Lung (tissue), 12 donors: ENCODE measurements around the gene TBATA. TPM values are rescaled to one million over a fixed set of nuclear protein-coding genes. Genes with fewer than 3 reads are reported as not detected.
A peak's percentile ranks its signal among the peaks of the same experiment; 100 is the strongest.

ENCODE experiments used
- ATAC-seq: fragments of 200-7000 bp; cut with Tn5 transposase; one replicate; pipeline ENCODE4 v1.9.1; 2020; ENCODE audit warnings: moderate number of reproducible peaks; ENCODE audit not compliant: insufficient read depth, low FRiP score
- DNase-seq, 3 donors: peaks; one replicate each; pipeline ENCODE4 v3.0.0-alpha.2; 2013 to 2017
- H3K27ac ChIP-seq, 2 donors: one replicate each; pipeline ENCODE4 v1.5.1; 2013; ENCODE audit warnings: mild to moderate bottlenecking in 2 of 2, moderate library complexity in 2 of 2, control low read depth in 1 of 2, inconsistent platforms in 1 of 2, low read depth in 1 of 2, low read length in 1 of 2
- H3K27me3 ChIP-seq, 3 donors: one replicate each; pipeline ENCODE4 v1.5.1; 2013; ENCODE audit warnings: low read length in 2 of 3; ENCODE audit not compliant: control insufficient read depth in 3 of 3, insufficient read depth in 3 of 3
- H3K36me3 ChIP-seq, 4 donors: one replicate each; pipeline ENCODE4 v1.5.1; 2013; ENCODE audit warnings: low read length in 4 of 4, mild to moderate bottlenecking in 1 of 4, moderate library complexity in 1 of 4; ENCODE audit not compliant: control insufficient read depth in 4 of 4, insufficient read depth in 4 of 4
- H3K4me1 ChIP-seq, 5 donors: one replicate each; pipeline ENCODE4 v1.5.1; 2013; ENCODE audit warnings: low read length in 5 of 5, mild to moderate bottlenecking in 2 of 5, moderate library complexity in 1 of 5; ENCODE audit not compliant: control insufficient read depth in 5 of 5, insufficient read depth in 5 of 5
- H3K4me3 ChIP-seq: one replicate; pipeline ENCODE4 v1.5.1; 2013; ENCODE audit warnings: mild to moderate bottlenecking, control low read depth, moderate library complexity
- H3K9ac ChIP-seq, 2 donors: one replicate each; pipeline ENCODE4 v1.5.1; 2013; ENCODE audit warnings: low read length in 2 of 2, control low read depth in 1 of 2; ENCODE audit not compliant: insufficient read depth in 1 of 2
- H3K9me3 ChIP-seq, 4 donors: one replicate each; pipeline ENCODE4 v1.5.1; 2013; ENCODE audit warnings: low read length in 3 of 4, mild to moderate bottlenecking in 1 of 4, moderate library complexity in 1 of 4; ENCODE audit not compliant: control insufficient read depth in 4 of 4, insufficient read depth in 3 of 4
- WGBS, 2 donors: extraction: QIAGEN DNeasy Blood & Tissue Kit; methylation state at CpG; one replicate each; pipeline ENCODE4 v1.1.7; 2013; 5-methylcytosine and 5-hydroxymethylcytosine counted together
- polyA plus RNA-seq, 2 donors: library from polyadenylated mRNA; stranded (reverse); fragments of 200-250 nt; gene quantifications; one replicate each; pipeline ENCODE4 v1.2.1, GENCODE V29; 2013
- total RNA-seq, 2 donors: library from RNA; depleted of rRNA in 1 of 2; stranded (reverse); fragments of >200 nt in 1 of 2; gene quantifications; one replicate each; pipeline ENCODE4 v1.2.1, GENCODE V29; 2014 to 2021
- TF ChIP-seq, protein P1 (sequence below): IDR thresholded peaks from 2 replicates; pipeline ENCODE4 v1.5.1; 2012; ENCODE audit warnings: mild to moderate bottlenecking; ENCODE audit errors: control extremely low read depth, extremely low read depth
- donor health status: control.
- donor health status: control.
- donor health status: Bipolar disorder and iron deficiency.
- donor health status: healthy.
- donor health status: DM: yes; HTN: yes; CAD: no.

TBATA gene
- total and polyA plus RNA-seq, 4 donors = not detected

DNA sequence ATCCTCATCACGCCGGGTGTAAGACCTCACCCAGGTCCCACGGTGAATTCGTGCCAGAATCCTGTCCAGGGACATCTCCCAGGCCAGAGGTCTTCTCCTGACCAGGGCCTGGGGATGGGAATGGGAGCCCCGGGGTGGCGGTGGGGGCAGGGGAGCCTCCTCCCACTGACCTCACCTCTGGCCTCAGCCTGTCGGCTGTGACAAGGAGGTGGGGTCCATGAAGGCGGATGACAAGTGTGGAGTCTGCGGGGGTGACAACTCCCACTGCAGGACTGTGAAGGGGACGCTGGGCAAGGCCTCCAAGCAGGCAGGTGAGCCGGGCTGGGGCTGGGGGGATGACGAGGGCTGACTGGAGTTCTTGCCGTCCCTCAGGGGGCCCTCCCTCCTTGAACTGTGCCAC lies 41.3 kb downstream of the TBATA start:
- TF ChIP-seq, protein P1, sequence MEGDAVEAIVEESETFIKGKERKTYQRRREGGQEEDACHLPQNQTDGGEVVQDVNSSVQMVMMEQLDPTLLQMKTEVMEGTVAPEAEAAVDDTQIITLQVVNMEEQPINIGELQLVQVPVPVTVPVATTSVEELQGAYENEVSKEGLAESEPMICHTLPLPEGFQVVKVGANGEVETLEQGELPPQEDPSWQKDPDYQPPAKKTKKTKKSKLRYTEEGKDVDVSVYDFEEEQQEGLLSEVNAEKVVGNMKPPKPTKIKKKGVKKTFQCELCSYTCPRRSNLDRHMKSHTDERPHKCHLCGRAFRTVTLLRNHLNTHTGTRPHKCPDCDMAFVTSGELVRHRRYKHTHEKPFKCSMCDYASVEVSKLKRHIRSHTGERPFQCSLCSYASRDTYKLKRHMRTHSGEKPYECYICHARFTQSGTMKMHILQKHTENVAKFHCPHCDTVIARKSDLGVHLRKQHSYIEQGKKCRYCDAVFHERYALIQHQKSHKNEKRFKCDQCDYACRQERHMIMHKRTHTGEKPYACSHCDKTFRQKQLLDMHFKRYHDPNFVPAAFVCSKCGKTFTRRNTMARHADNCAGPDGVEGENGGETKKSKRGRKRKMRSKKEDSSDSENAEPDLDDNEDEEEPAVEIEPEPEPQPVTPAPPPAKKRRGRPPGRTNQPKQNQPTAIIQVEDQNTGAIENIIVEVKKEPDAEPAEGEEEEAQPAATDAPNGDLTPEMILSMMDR = no peak
- 90 to 93% methylated on average over 13 of the region's 13 CpGs for WGBS, 2 donors
- H3K4me3 ChIP-seq = no peak overlapping the region
- peak overlapping the region in 1 of 2 donors; percentile 11 for H3K9ac ChIP-seq
- no peaks in the 10 kb centered on the region for H3K36me3 ChIP-seq
- H3K4me1 ChIP-seq = peaks cover 2 to 53% (median 13%) of the 10 kb centered on the region in 5 donors
- H3K27me3 ChIP-seq = no peaks in the 10 kb centered on the region
- DNase-seq = no peak
- H3K9me3 ChIP-seq = peaks cover 0 to 3% (median 0%) of the 10 kb centered on the region in 4 donors
- ATAC-seq = no peak
- H3K27ac ChIP-seq = no peak overlapping the region

DNA sequence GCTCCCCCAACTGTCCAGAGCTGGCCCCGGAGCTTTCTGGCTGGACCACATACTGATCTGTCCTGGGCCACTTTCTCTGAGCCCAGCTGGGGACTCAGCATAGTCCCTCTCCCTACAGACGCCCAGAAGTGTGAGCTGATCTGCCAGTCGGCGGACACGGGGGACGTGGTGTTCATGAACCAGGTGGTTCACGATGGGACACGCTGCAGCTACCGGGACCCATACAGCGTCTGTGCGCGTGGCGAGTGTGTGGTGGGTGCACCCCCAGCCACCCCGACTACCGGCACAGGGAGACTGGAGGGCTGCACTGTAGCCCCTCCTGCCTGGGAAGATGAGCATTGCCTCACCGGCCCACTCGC lies 41.8 kb downstream of the TBATA start:
- Histone ChIP-seq H3K4me1 (peaks cover 2 to 56% (median 13%) of the 10 kb centered on the region in 5 donors), H3K4me3 (no peak overlapping the region), H3K36me3 (no peaks in the 10 kb centered on the region), H3K27me3 (no peaks in the 10 kb centered on the region), H3K9ac (peak overlapping the region in 1 of 2 donors; percentile 30), H3K9me3 (peaks cover 0 to 3% (median 0%) of the 10 kb centered on the region in 4 donors), H3K27ac (no peak overlapping the region)
- TF ChIP-seq, protein P1 = no peak
- ATAC-seq (no peak), DNase-seq (peak in 2 of 3 donors; percentile 21 to 38)
- WGBS, 2 donors = 90 to 92% methylated on average over 17 of the region's 17 CpGs

DNA sequence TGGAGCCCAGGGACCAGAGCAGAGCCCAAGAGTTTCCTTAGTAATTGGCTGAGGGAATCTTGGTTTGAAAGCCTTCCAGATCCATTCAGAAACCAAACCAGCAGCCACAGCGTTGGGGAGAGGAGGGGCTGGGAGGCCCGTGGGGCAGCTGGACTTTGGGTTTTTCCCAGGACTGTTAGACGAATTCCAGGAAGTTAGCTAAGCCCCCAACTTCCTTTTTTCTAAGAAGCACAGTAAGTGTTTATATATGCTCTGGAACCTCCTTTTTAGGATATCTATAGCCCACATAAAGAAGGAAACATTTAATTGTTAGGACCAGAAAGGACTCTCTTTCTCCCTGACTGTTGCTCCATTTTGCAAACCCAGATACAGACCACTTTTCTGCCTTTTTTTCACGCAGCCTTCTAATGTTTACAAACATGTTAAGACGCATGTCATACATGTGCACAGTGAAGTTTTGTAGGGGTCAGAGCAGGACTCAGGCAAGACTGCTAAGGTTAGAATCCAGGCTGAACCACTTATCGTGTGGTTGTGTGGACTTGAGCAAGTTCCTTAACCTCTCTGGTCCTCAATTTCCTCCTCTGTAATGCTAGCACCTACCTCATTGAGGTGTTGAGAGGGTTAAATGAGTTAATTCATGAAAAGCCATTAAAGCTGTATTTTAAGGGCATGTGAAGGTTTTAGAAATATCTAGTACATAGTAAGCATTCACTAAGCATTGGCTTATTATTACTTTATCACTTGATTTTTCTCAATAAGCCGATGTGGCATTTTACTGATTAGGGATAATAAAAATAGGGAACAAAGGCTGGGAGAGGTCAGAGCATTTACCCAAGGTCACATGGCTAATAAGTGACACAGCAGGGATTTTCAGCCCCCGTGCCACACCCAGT lies 42.4 kb downstream of the TBATA start:
- TF ChIP-seq, protein P1 = no peak
- DNase-seq = peak; percentile 91 to 98 (median 96)
- no peaks in the 10 kb centered on the region for H3K36me3 ChIP-seq
- WGBS, 2 donors = 27 to 28% methylated on average over 8 of the region's 8 CpGs
- H3K27ac ChIP-seq = peak overlapping the region in 1 of 2 donors; percentile 74
- peaks cover 2 to 56% (median 13%) of the 10 kb centered on the region in 5 donors for H3K4me1 ChIP-seq
- peaks cover 0 to 3% (median 0%) of the 10 kb centered on the region in 4 donors for H3K9me3 ChIP-seq
- H3K27me3 ChIP-seq = no peaks in the 10 kb centered on the region
- H3K4me3 ChIP-seq = no peak overlapping the region
- peak; percentile 35 for ATAC-seq
- H3K9ac ChIP-seq = peak overlapping the region in 1 of 2 donors; percentile 30
